ENCODE measurements around the gene ACOXL. TPM values are rescaled to one million over a fixed set of nuclear protein-coding genes. Genes with fewer than 3 reads are reported as not detected.
"Not testable (repeated sequence)": the region's sequence is repeated elsewhere in the genome, so short reads cannot be mapped to it uniquely, and the experiment has no call there.

The ACOXL gene
- total RNA-seq, 2 experiments from 2014 or later = not detected

DNA sequence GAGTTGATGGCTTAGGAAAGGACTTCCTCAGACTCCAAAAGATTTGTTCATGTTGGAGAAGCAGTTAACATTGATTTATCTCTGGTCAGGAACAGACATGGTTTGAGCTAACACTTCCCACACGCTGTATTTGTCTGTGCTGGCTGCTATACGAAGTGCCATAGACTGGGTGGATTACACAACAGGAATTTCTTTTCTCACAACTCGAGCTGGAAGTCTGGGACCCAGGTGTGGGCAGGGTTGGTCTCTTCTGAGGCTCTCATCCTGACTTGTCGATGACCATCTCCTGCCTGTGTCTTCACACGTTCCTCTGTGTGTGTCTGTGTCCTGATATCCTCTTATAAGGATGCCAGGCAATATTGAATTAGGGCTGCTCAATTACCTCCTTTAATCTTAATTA is 224.9 kb downstream of the ACOXL start:
- Mint-ChIP-seq H3K27ac (no peak overlapping the region), H3K4me3 (no peak overlapping the region), H3K4me1 (no peaks in the 10 kb centered on the region), H3K27me3 (peaks cover 7% of the 10 kb centered on the region), H3K9me3 (no peaks in the 10 kb centered on the region), H3K36me3 (no peaks in the 10 kb centered on the region)
- DNase-seq (no peak), ATAC-seq (ENCODE audit: low read depth) (no peak)
- POLR2A ChIA-PET = no interaction called here

- POLR2A ChIA-PET = no interaction called here
- H3K27me3 Mint-ChIP-seq = peaks cover 6% of the 10 kb centered on the region
- H3K4me1 Mint-ChIP-seq = no peaks in the 10 kb centered on the region
- H3K36me3 Mint-ChIP-seq = no peaks in the 10 kb centered on the region
- H3K4me3 Mint-ChIP-seq = no peak overlapping the region
- DNase-seq = no peak
- no peak for ATAC-seq (ENCODE audit: low read depth)
- H3K9me3 Mint-ChIP-seq = no peaks in the 10 kb centered on the region
- no peak overlapping the region for H3K27ac Mint-ChIP-seq
Measured at GRCh38 chr2:110958346-110959119, 226.2 kb downstream of the ACOXL start.

GRCh38 chr2:110959198-110959597 is 226.8 kb downstream of the ACOXL start:
- POLR2A ChIA-PET = no interaction called here
- H3K36me3 Mint-ChIP-seq = no peaks in the 10 kb centered on the region
- DNase-seq (no peak), ATAC-seq (ENCODE audit: low read depth) (no peak)
- H3K4me1 Mint-ChIP-seq = no peaks in the 10 kb centered on the region
- peaks cover 6% of the 10 kb centered on the region for H3K27me3 Mint-ChIP-seq
- no peak overlapping the region for H3K27ac Mint-ChIP-seq
- no peaks in the 10 kb centered on the region for H3K9me3 Mint-ChIP-seq
- H3K4me3 Mint-ChIP-seq = no peak overlapping the region

DNA sequence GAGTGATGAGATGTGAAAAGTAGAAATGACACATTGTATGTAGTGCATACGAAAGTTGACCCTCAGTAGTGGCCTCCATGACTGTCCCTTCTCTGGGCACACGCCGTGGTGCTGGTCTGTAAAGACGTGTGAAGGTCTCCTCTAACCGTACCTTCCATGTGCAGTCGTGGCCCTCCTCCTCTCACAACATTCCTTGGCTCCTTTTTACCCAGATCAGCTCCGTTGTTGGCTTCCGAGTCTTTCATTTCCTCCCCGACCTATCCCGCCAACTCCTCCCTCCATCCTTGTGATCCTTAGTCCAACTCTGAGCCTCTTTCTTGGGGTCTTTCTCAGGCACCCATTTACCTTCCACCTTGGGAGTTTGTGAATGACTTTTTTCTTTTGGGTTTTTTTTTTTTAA is 227.9 kb downstream of the ACOXL start:
- Mint-ChIP-seq H3K36me3 (no peaks in the 10 kb centered on the region), H3K27ac (no peak overlapping the region), H3K27me3 (peaks cover 3% of the 10 kb centered on the region), H3K4me1 (no peaks in the 10 kb centered on the region), H3K9me3 (no peaks in the 10 kb centered on the region), H3K4me3 (no peak overlapping the region)
- no peak for DNase-seq
- no peak for ATAC-seq (ENCODE audit: low read depth)
- POLR2A ChIA-PET = no interaction called here

GRCh38 chr2:110960954-110961353 is 228.6 kb downstream of the ACOXL start:
- DNase-seq (no peak), ATAC-seq (ENCODE audit: low read depth) (no peak)
- no peaks in the 10 kb centered on the region for H3K36me3 Mint-ChIP-seq
- H3K4me3 Mint-ChIP-seq = no peak overlapping the region
- H3K27ac Mint-ChIP-seq = no peak overlapping the region
- no peaks in the 10 kb centered on the region for H3K4me1 Mint-ChIP-seq
- POLR2A ChIA-PET = no interaction called here
- no peaks in the 10 kb centered on the region for H3K9me3 Mint-ChIP-seq
- peaks cover 3% of the 10 kb centered on the region for H3K27me3 Mint-ChIP-seq

- ATAC-seq (ENCODE audit: low read depth); DNase-seq; H3K36me3 Mint-ChIP-seq; H3K27me3 Mint-ChIP-seq; POLR2A ChIA-PET; H3K27ac Mint-ChIP-seq; H3K9me3 Mint-ChIP-seq; H3K4me1 Mint-ChIP-seq; H3K4me3 Mint-ChIP-seq: not testable (repeated sequence)
Measured at GRCh38 chr2:110961643-110962042, 229.3 kb downstream of the ACOXL start.

- POLR2A ChIA-PET = no interaction called here
- no peak overlapping the region for H3K27ac Mint-ChIP-seq
- peaks cover 12% of the 10 kb centered on the region for H3K27me3 Mint-ChIP-seq
- peaks cover 5% of the 10 kb centered on the region for H3K9me3 Mint-ChIP-seq
- DNase-seq (no peak), ATAC-seq (ENCODE audit: low read depth) (no peak)
- no peaks in the 10 kb centered on the region for H3K4me1 Mint-ChIP-seq
- H3K36me3 Mint-ChIP-seq = no peaks in the 10 kb centered on the region
- no peak overlapping the region for H3K4me3 Mint-ChIP-seq
Measured at GRCh38 chr2:110969696-110970095, 237.3 kb downstream of the ACOXL start.

GRCh38 chr2:110970201-110970600 is 237.8 kb downstream of the ACOXL start:
- POLR2A ChIA-PET = no interaction called here
- DNase-seq (no peak), ATAC-seq (ENCODE audit: low read depth) (no peak)
- Mint-ChIP-seq H3K27ac (no peak overlapping the region), H3K36me3 (no peaks in the 10 kb centered on the region), H3K4me1 (no peaks in the 10 kb centered on the region), H3K27me3 (peaks cover 12% of the 10 kb centered on the region), H3K9me3 (peaks cover 5% of the 10 kb centered on the region), H3K4me3 (no peak overlapping the region)

DNA sequence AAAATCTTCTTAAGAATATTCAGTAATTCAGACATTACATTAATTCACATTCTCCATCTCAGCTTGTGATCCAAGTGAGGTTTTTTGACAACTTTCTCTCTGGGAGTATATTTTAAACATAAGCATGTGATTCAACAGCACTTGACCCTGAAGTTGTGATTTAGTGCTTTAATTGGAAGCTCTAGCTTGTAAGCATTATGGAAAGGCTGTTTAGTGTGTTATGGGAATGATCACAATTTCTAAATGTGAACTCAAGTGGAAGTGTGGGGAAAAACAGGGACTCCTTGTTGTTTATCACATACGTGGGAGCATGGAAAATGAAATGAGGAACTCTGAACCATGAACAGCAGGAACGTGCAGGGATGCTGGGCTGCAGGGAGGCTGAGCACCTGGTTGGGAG is 239.4 kb downstream of the ACOXL start:
- Mint-ChIP-seq H3K4me1 (no peaks in the 10 kb centered on the region), H3K27me3 (peaks cover 13% of the 10 kb centered on the region), H3K4me3 (no peak overlapping the region), H3K9me3 (peaks cover 5% of the 10 kb centered on the region), H3K36me3 (no peaks in the 10 kb centered on the region), H3K27ac (no peak overlapping the region)
- POLR2A ChIA-PET = no interaction called here
- ATAC-seq (ENCODE audit: low read depth) (no peak), DNase-seq (no peak)

DNA sequence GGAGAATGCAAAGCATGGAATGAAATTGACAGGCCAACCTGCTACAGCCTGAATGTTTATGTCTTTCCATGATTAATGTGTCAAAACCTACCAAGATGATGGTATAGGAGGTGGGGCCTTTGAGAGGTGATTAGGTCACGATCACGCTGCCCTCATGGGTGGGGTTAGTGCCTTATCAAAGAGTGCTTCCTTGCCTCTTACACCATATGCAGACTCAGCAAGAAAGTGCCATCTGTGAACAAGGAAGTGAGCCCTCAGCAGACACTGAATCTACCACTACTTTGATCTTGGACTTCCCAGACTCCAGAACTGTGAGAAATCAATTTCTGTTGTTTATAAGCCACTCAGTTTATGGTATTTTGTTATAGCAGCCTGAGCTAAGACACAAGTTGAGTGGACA is 240.9 kb downstream of the ACOXL start:
- POLR2A ChIA-PET = no interaction called here
- ATAC-seq (ENCODE audit: low read depth) (no peak), DNase-seq (no peak)
- H3K4me3 Mint-ChIP-seq = no peak overlapping the region
- H3K4me1 Mint-ChIP-seq = no peaks in the 10 kb centered on the region
- H3K27ac Mint-ChIP-seq = no peak overlapping the region
- H3K36me3 Mint-ChIP-seq = no peaks in the 10 kb centered on the region
- peaks cover 5% of the 10 kb centered on the region for H3K9me3 Mint-ChIP-seq
- H3K27me3 Mint-ChIP-seq = peaks cover 15% of the 10 kb centered on the region

GRCh38 chr2:110977403-110977802 is 245.0 kb downstream of the ACOXL start:
- Mint-ChIP-seq H3K9me3 (peaks cover 1% of the 10 kb centered on the region), H3K4me3 (no peak overlapping the region), H3K27ac (no peak overlapping the region), H3K4me1 (peaks cover 4% of the 10 kb centered on the region), H3K27me3 (peaks cover 5% of the 10 kb centered on the region), H3K36me3 (no peaks in the 10 kb centered on the region)
- POLR2A ChIA-PET = no interaction called here
- DNase-seq = no peak
- ATAC-seq (ENCODE audit: low read depth) = no peak

DNA sequence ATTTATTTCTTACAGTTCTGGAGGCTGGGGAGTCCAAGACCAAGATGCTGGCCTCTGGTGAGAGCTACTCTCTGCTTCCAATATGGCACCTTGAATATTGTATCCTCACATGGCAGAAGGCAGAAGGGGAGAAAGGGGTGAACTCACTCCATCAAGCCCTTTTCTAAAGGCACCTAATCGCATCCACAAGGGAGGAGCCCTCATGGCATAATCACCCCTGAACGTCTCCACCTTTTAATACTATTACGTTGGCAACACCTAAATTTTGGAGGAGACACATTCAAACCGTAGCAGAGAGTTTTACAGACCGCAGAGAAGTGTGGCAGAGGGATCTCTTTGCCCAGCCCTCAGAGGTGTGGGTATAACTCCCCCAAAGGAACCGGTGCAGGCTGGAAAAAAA is 245.8 kb downstream of the ACOXL start:
- no peak for ATAC-seq (ENCODE audit: low read depth)
- POLR2A ChIA-PET = no interaction called here
- peaks cover 4% of the 10 kb centered on the region for H3K4me1 Mint-ChIP-seq

DNA sequence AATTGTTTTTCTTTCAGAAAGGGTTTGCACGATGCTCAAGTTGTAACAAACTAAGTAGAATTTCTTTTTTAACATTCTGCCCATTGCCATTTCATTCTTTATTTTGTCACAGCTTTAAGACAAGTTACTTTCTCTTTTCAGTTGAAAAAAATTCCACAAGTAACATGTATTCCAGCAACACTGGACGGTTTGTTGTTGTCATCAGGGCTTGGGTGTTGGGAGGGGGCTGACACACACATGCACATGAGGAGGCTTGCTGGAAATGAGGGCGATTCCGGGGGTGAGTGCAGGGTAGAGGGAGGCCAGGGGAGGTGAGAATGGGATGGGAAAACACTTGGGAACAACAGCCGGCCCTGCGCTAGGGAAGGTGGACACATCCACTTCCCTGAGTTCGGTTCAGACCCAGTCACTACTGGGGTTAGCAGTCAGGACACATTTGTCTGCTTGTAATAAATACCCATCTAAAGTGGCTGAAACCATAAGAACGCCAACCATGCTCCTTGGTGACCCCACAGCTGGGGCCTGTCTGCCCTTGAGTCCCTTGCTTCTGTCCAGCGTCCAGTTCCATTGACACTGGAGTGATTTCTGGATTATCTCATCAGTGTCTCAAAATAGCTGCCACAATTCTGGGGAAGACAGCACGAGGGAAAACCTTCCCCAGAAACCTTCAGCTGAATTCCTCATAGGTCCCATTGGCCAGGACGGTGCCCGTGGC is 246.5 kb downstream of the ACOXL start:
- DNase-seq (no peak), ATAC-seq (ENCODE audit: low read depth) (no peak)
- Mint-ChIP-seq H3K9me3 (no peaks in the 10 kb centered on the region), H3K27ac (no peak overlapping the region), H3K27me3 (peaks cover 6% of the 10 kb centered on the region), H3K36me3 (no peaks in the 10 kb centered on the region), H3K4me3 (no peak overlapping the region), H3K4me1 (peaks cover 4% of the 10 kb centered on the region)
- POLR2A ChIA-PET = no interaction called here

More for the DNA sequence above, 245.8 kb downstream of the ACOXL start:
- H3K9me3 Mint-ChIP-seq = peaks cover 1% of the 10 kb centered on the region
- H3K27ac Mint-ChIP-seq = no peak overlapping the region
- peaks cover 5% of the 10 kb centered on the region for H3K27me3 Mint-ChIP-seq
- H3K36me3 Mint-ChIP-seq = no peaks in the 10 kb centered on the region
- DNase-seq = no peak
- H3K4me3 Mint-ChIP-seq = no peak overlapping the region

All from activated naive CD8-positive, alpha-beta T cell treated with anti-CD3 and anti-CD28 coated beads, Interleukin-2, amount 10 ng/mL, durations not matched to agents 7 days and 5 days (primary cell).